Measurements from ENCODE around the gene C12orf60.

C12orf60 gene

GRCh38 chr12:14871247-14871646 is 67.8 kb downstream of the C12orf60 start:
- no peak for DNase-seq (ENCODE audit: low read depth in 3 of 3, low spot score in 1 of 3)

- no peak for DNase-seq (ENCODE audit: low read depth in 3 of 3, low spot score in 1 of 3)
Observed at GRCh38 chr12:14871886-14872285, 68.4 kb downstream of the C12orf60 start.

- DNase-seq (ENCODE audit: low read depth in 3 of 3, low spot score in 1 of 3) = no peak
Observed at GRCh38 chr12:14873440-14874185, 70.1 kb downstream of the C12orf60 start.
